ENCODE data around the gene HSBP1. TPM values are rescaled to one million over a fixed set of nuclear protein-coding genes. Genes with fewer than 3 reads are reported as not detected.

Gene HSBP1
- total RNA-seq, 2 experiments from 2014 or later: 64.8 to 72.9 TPM

GRCh38 chr16:83789642-83790401 lies 18.0 kb upstream of the HSBP1 start:
- DNase-seq (no peak), ATAC-seq (no peak)
- Mint-ChIP-seq H3K36me3 (ENCODE audit: low read depth) (no peaks in the 10 kb centered on the region), H3K27me3 (ENCODE audit: low read depth) (peaks cover 2% of the 10 kb centered on the region), H3K4me3 (no peak overlapping the region), H3K4me1 (ENCODE audit: low read depth) (peaks cover 3% of the 10 kb centered on the region), H3K27ac (no peak overlapping the region), H3K9me3 (ENCODE audit: insufficient read depth) (no peaks in the 10 kb centered on the region)
- POLR2A ChIA-PET: no interaction called here
- CTCF ChIA-PET: no interaction called here

- no peaks in the 10 kb centered on the region for H3K36me3 Mint-ChIP-seq (ENCODE audit: low read depth)
- H3K27me3 Mint-ChIP-seq (ENCODE audit: low read depth): peaks cover 4% of the 10 kb centered on the region
- no peaks in the 10 kb centered on the region for H3K9me3 Mint-ChIP-seq (ENCODE audit: insufficient read depth)
- POLR2A ChIA-PET: no interaction called here
- H3K27ac Mint-ChIP-seq: no peak overlapping the region
- DNase-seq (no peak), ATAC-seq (no peak)
- H3K4me1 Mint-ChIP-seq (ENCODE audit: low read depth): peaks cover 3% of the 10 kb centered on the region
- CTCF ChIA-PET: no interaction called here
- no peak overlapping the region for H3K4me3 Mint-ChIP-seq
Measured at GRCh38 chr16:83791916-83792315, 15.9 kb upstream of the HSBP1 start.

- POLR2A ChIA-PET: no interaction called here
Measured at GRCh38 chr16:83792391-83792790, 15.4 kb upstream of the HSBP1 start.

GRCh38 chr16:83793179-83793578 lies 14.6 kb upstream of the HSBP1 start:
- POLR2A ChIA-PET: no interaction called here
- H3K27me3 Mint-ChIP-seq (ENCODE audit: low read depth): peaks cover 6% of the 10 kb centered on the region
- peaks cover 3% of the 10 kb centered on the region for H3K4me1 Mint-ChIP-seq (ENCODE audit: low read depth)
- no peaks in the 10 kb centered on the region for H3K9me3 Mint-ChIP-seq (ENCODE audit: insufficient read depth)
- no peaks in the 10 kb centered on the region for H3K36me3 Mint-ChIP-seq (ENCODE audit: low read depth)
- DNase-seq (no peak), ATAC-seq (no peak)
- no peak overlapping the region for H3K4me3 Mint-ChIP-seq
- H3K27ac Mint-ChIP-seq: no peak overlapping the region
- CTCF ChIA-PET: no interaction called here

More at GRCh38 chr16:83792391-83792790, 15.4 kb upstream of the HSBP1 start:
- CTCF ChIA-PET: no interaction called here
- Mint-ChIP-seq H3K27me3 (ENCODE audit: low read depth) (peaks cover 6% of the 10 kb centered on the region), H3K27ac (no peak overlapping the region), H3K4me1 (ENCODE audit: low read depth) (peaks cover 3% of the 10 kb centered on the region), H3K4me3 (no peak overlapping the region), H3K36me3 (ENCODE audit: low read depth) (no peaks in the 10 kb centered on the region), H3K9me3 (ENCODE audit: insufficient read depth) (no peaks in the 10 kb centered on the region)
- no peak for ATAC-seq
- DNase-seq: no peak

- ATAC-seq (no peak), DNase-seq (no peak)
- ChIA-PET POLR2A (no interaction called here), CTCF (no interaction called here)
- H3K27me3 Mint-ChIP-seq (ENCODE audit: low read depth): peaks cover 11% of the 10 kb centered on the region
- no peak overlapping the region for H3K4me3 Mint-ChIP-seq
- H3K36me3 Mint-ChIP-seq (ENCODE audit: low read depth): no peaks in the 10 kb centered on the region
- no peaks in the 10 kb centered on the region for H3K9me3 Mint-ChIP-seq (ENCODE audit: insufficient read depth)
- H3K27ac Mint-ChIP-seq: no peak overlapping the region
- peaks cover 3% of the 10 kb centered on the region for H3K4me1 Mint-ChIP-seq (ENCODE audit: low read depth)
Measured at GRCh38 chr16:83794860-83795554, 12.8 kb upstream of the HSBP1 start.

GRCh38 chr16:83797013-83797412 lies 10.8 kb upstream of the HSBP1 start:
- H3K4me3 Mint-ChIP-seq: no peak overlapping the region
- H3K4me1 Mint-ChIP-seq (ENCODE audit: low read depth): peaks cover 3% of the 10 kb centered on the region
- CTCF ChIA-PET: no interaction called here
- POLR2A ChIA-PET: no interaction called here
- H3K9me3 Mint-ChIP-seq (ENCODE audit: insufficient read depth): no peaks in the 10 kb centered on the region
- H3K36me3 Mint-ChIP-seq (ENCODE audit: low read depth): no peaks in the 10 kb centered on the region
- peaks cover 16% of the 10 kb centered on the region for H3K27me3 Mint-ChIP-seq (ENCODE audit: low read depth)
- H3K27ac Mint-ChIP-seq: no peak overlapping the region
- DNase-seq (no peak), ATAC-seq (no peak)

- Mint-ChIP-seq H3K27me3 (ENCODE audit: low read depth) (peaks cover 16% of the 10 kb centered on the region), H3K4me3 (no peak overlapping the region)
- CTCF ChIA-PET: no interaction called here
Measured at GRCh38 chr16:83799336-83799735, 8.4 kb upstream of the HSBP1 start.

GRCh38 chr16:83802135-83802534 lies 5.6 kb upstream of the HSBP1 start:
- CTCF ChIA-PET: no interaction called here
- Mint-ChIP-seq H3K4me1 (ENCODE audit: low read depth) (peaks cover 6% of the 10 kb centered on the region), H3K9me3 (ENCODE audit: insufficient read depth) (no peaks in the 10 kb centered on the region), H3K36me3 (ENCODE audit: low read depth) (peaks cover 2% of the 10 kb centered on the region), H3K4me3 (no peak overlapping the region), H3K27me3 (ENCODE audit: low read depth) (peaks cover 12% of the 10 kb centered on the region), H3K27ac (no peak overlapping the region)
- peak; percentile 30 for ATAC-seq
- DNase-seq: no peak
- POLR2A ChIA-PET: no interaction called here

More at GRCh38 chr16:83799336-83799735, 8.4 kb upstream of the HSBP1 start:
- Mint-ChIP-seq H3K4me1 (ENCODE audit: low read depth) (no peaks in the 10 kb centered on the region), H3K27ac (no peak overlapping the region), H3K36me3 (ENCODE audit: low read depth) (no peaks in the 10 kb centered on the region), H3K9me3 (ENCODE audit: insufficient read depth) (no peaks in the 10 kb centered on the region)
- DNase-seq (no peak), ATAC-seq (no peak)
- POLR2A ChIA-PET: interaction anchor here (1.3 kb wide), 1 partner anchor 8 kb away, joined by 3 read pairs; the partner anchor contains the start of gene HSBP1

- no peak for DNase-seq
- ChIA-PET CTCF (no interaction called here), POLR2A (no interaction called here)
- Mint-ChIP-seq H3K9me3 (ENCODE audit: insufficient read depth) (no peaks in the 10 kb centered on the region), H3K4me3 (no peak overlapping the region), H3K36me3 (ENCODE audit: low read depth) (peaks cover 3% of the 10 kb centered on the region), H3K27me3 (ENCODE audit: low read depth) (peaks cover 12% of the 10 kb centered on the region), H3K27ac (no peak overlapping the region), H3K4me1 (ENCODE audit: low read depth) (peaks cover 10% of the 10 kb centered on the region)
- ATAC-seq: no peak
Measured at GRCh38 chr16:83802554-83803205, 5.1 kb upstream of the HSBP1 start.

GRCh38 chr16:83803811-83804210 lies 4.0 kb upstream of the HSBP1 start:
- Mint-ChIP-seq H3K4me3 (no peak overlapping the region), H3K4me1 (ENCODE audit: low read depth) (peaks cover 14% of the 10 kb centered on the region), H3K27me3 (ENCODE audit: low read depth) (peaks cover 9% of the 10 kb centered on the region), H3K27ac (no peak overlapping the region), H3K36me3 (ENCODE audit: low read depth) (peaks cover 9% of the 10 kb centered on the region), H3K9me3 (ENCODE audit: insufficient read depth) (no peaks in the 10 kb centered on the region)
- DNase-seq (no peak), ATAC-seq (no peak)
- POLR2A ChIA-PET: no interaction called here
- CTCF ChIA-PET: no interaction called here

- no peaks in the 10 kb centered on the region for H3K9me3 Mint-ChIP-seq (ENCODE audit: insufficient read depth)
- H3K4me3 Mint-ChIP-seq: no peak overlapping the region
- H3K27ac Mint-ChIP-seq: no peak overlapping the region
- peaks cover 13% of the 10 kb centered on the region for H3K36me3 Mint-ChIP-seq (ENCODE audit: low read depth)
- H3K4me1 Mint-ChIP-seq (ENCODE audit: low read depth): peaks cover 19% of the 10 kb centered on the region
- ChIA-PET POLR2A (no interaction called here), CTCF (no interaction called here)
- no peak for ATAC-seq
- H3K27me3 Mint-ChIP-seq (ENCODE audit: low read depth): peaks cover 9% of the 10 kb centered on the region
- no peak for DNase-seq
Measured at GRCh38 chr16:83804366-83804765, 3.4 kb upstream of the HSBP1 start.

- Mint-ChIP-seq H3K27me3 (ENCODE audit: low read depth) (peaks cover 3% of the 10 kb centered on the region), H3K4me1 (ENCODE audit: low read depth) (peaks cover 33% of the 10 kb centered on the region), H3K4me3 (no peak overlapping the region), H3K27ac (no peak overlapping the region), H3K9me3 (ENCODE audit: insufficient read depth) (no peaks in the 10 kb centered on the region), H3K36me3 (ENCODE audit: low read depth) (peaks cover 19% of the 10 kb centered on the region)
- ATAC-seq (no peak), DNase-seq (no peak)
- ChIA-PET POLR2A (no interaction called here), CTCF (no interaction called here)
Measured at GRCh38 chr16:83806036-83806435, 1.7 kb upstream of the HSBP1 start.
